Measurements from ENCODE around the gene SMYD2.

Gene SMYD2

DNA sequence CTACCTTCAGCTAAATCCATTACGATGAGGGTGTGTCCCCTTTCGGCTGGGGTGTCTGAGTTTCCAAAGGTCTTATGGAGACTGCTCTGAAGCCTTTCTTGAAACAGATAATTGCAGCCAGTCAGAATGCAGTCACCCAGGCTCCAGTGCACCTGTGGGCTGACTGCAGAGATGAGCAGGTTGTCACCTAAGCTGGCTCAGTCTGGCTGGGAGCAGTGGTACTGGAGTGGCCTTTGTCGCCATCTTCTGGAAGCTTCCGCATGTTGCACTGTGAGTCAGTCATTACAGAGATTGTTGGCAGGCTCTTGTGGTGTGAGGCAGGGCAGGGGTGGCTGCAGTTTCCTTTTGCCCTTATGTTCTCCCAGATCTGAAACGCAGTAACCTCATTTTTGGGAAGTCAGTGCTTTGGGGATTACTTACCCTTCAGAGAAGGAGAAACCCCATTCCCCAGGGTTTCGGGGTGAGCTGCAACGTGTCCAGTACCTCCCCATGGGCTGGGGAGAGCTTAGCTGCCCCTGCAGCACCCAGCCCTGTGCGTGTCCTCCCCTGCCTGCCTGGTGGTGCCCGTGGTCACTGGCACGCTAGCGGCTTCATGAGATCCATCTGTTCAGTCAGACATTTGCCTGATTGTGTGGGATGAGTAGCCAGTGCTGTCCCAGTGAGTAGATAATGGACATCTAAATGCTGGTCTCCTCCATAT is 48.0 kb downstream of the SMYD2 start:
- peak; percentile 57 to 58 for DNase-seq (ENCODE audit: low read depth in 2 of 2)

GRCh38 chr1:214329470-214330220 is 48.7 kb downstream of the SMYD2 start:
- no peak for DNase-seq (ENCODE audit: low read depth in 2 of 2)

DNA sequence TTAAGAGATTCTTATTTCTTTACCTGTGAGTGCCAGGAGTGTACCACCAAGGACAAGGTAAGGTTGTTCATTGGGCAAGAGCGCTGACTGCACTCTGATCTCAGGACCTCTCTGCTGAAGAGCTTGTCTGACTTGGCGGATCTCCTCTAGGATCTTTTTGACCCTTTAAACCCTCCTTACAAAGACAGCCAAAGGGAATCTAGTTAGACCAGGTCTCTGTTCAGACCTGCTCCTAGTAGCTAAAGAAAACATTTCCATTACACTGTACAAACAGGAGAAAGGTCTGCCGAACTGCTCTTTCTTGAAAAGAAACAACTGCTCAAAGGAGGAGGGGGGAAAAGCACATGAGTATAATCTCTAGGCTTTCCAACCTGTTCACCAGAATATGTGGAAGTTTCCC is 49.3 kb downstream of the SMYD2 start:
- no peak for DNase-seq (ENCODE audit: low read depth in 2 of 2)

- no peak for DNase-seq (ENCODE audit: low read depth in 2 of 2)
Measured at GRCh38 chr1:214330715-214331114, 49.8 kb downstream of the SMYD2 start.

GRCh38 chr1:214331180-214331579 is 50.2 kb downstream of the SMYD2 start:
- DNase-seq (ENCODE audit: low read depth in 2 of 2): no peak

DNA sequence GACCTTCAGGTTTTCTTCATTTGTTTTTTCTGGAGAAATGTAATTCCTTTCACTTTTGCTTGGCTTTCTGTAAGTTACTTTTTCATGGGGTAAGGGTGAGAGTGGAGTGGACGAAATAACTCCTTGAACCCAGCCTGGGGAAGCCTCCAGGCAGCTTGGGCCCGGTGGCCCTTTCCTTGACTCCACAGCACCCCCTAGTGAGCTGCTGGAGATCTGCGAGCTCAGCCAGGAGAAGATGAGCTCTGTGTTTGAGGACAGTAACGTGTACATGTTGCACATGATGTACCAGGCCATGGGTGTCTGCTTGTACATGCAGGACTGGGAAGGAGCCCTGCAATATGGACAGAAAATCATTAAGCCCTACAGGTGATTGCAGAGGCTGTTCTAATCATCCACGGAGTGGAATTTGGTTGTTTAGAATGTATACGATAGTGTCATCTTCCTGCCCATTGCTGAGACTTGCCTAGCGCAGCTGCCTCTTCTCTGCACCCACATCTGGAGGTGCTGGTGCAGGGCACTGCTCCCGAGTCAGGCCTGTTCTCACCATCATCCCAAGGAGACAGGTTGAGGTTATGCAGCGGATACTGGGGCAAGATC is 51.0 kb downstream of the SMYD2 start:
- DNase-seq (ENCODE audit: low read depth in 2 of 2): peak; percentile 31 to 56

DNA sequence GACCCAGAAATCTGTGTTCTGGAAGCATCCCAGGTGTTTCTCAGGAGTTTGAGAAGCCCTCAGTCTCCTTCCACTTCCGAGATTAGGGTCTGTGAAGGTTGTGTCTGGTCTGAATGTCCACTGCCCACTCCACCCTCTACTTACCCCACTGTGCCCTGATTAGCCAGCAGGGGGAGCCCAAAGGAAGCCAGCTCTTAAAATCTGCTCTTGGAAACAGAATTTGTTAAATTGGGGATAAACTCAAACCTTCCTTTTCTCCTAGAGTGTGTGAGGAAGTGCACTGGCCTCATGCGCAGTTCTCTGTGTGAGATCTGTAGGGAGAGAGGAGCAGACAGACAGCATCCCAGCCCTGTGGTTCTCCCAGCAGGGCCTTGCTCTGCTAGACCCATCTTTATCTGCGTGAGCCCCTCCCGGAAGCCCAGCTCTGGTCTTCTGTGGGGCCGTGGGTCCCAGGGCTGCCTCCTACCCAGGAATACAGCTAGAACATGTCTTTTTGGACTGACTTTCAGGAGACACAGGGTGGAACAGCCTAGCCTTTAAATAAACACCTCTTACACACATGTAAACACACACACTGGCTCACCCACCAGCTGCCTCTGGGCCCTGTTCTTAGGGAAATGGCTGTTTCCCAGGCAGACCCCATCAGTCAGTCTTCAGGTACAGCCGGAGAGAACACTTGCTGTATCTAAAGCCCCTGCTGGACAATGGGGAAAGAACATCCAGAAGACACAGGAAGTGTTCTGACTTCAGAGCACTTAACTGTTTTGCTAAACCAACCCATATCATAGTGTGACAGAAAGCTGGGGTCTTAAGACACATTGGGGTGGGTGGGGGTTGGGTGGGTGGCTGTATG is 52.2 kb downstream of the SMYD2 start:
- DNase-seq (ENCODE audit: low read depth in 2 of 2): peak; percentile 38 to 41

DNA sequence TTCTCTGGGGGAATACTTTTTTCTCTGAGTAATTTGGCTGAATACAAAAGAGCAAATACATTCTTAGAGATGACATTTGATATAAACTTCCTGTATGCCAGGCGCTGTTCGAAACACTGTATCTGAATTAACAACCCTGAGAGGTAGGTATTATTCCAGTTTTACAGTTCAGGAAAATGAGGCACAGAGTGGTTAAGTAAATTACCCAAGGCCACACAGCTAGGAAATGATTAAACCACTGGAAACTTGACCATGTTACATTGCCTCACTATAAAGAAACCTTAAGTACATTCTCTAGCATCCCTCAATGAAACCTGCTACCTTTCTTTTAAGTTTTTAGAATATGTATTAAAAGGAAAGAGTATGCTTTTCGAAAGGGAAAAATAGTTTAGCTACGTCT is 54.6 kb downstream of the SMYD2 start:
- DNase-seq (ENCODE audit: low read depth in 2 of 2): no peak

- DNase-seq (ENCODE audit: low read depth in 2 of 2): no peak
Measured at GRCh38 chr1:214337015-214337414, 56.1 kb downstream of the SMYD2 start.

GRCh38 chr1:214337511-214337910 is 56.6 kb downstream of the SMYD2 start:
- DNase-seq (ENCODE audit: low read depth in 2 of 2): no peak

DNA sequence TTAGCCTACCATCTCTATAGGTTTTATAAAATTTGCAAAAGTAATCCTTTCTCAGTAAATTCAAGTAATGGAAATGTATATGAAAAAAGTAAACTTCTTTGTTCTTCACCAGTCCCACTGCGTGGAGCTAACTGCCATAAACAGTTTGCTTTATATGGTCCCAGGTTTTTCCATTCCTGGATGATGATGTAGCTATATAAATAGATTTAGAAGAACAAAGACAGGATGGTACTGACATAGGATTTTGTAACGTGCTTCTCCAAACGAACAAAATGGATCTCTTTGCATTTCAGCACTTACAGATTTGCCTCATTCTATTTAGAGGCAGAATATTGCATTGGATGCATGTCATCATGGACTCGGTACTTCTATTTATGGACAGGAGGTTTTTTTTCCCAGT is 57.3 kb downstream of the SMYD2 start:
- no peak for DNase-seq (ENCODE audit: low read depth in 2 of 2)

GRCh38 chr1:214341459-214341858 is 60.5 kb downstream of the SMYD2 start:
- DNase-seq (ENCODE audit: low read depth in 2 of 2): no peak

- no peak for DNase-seq (ENCODE audit: low read depth in 2 of 2)
Measured at GRCh38 chr1:214341932-214342331, 61.0 kb downstream of the SMYD2 start.

DNA sequence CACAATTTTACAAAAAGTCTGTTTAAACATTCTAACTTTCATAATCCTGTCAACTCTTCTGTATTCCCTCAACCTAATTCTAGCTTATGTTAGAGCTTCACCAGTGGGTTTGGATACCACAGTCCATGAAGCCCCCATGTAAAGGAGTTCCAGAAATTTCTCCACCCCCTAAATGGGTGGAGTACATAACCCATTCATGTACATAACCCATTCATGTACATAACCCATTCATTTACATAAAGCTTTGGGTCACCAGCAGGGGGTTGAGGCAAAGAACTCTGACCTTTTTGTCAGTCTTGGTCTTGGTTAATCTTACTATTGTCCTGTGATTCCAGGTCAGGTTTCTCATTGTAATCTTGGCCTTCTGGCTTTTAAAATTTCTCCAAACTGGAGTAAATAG is 61.6 kb downstream of the SMYD2 start:
- no peak for DNase-seq (ENCODE audit: low read depth in 2 of 2)

DNA sequence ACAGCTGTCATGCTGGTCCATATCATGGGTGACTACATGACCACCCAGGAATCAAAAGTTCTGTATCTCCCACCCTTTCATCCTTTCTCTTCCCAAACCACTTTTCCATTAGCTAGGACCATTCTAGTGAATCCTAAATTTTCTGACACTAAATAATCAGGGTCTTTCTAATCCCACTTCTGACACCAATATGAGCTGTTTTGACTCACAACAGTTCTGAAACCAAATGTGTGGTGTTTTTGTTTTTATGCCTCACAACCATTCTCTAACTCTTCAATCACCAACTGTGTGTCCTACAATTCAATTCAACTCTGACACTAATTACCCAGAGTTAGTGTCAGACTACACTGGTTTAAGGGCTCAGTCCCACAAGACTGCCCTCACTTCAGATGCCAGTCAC is 63.9 kb downstream of the SMYD2 start:
- no peak for DNase-seq (ENCODE audit: low read depth in 2 of 2)

DNA sequence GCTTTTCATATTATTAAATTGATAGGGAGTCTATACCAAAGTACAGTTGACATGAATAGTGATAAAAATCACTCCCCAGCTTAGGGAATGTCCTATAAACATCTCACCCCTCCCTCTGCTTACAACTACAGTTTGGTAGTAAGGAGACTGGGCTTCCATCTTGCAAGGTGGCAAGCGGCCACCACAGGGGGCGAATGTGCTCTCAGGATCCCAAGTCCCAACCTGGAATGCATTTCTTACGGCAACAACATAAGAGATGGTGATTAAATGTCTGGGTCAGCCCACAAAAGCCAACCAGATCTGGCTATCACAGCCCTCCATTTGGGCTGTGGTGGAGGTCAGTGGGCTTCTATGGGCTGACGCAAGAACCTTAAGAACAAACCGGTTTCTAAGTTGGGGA is 68.0 kb downstream of the SMYD2 start:
- DNase-seq (ENCODE audit: low read depth in 2 of 2): no peak

DNA sequence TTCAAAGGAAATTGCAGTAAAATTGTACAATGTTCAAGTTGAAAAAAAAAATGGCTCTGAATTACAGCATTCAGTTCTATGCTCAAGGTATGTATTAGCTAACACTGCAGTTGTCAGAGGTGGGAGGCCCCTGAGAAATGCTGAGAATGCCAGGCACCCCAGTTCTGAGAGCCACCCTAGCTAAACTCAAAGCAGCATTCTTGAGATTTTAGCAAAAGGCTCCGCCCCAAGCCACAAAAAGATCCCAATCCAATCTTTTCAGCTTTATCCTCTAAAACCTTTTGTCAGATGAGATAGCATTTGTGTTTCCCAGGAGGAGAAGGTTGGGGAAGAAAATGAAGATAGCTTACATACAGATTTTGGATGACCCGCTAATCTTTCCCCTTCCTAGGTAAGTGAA is 68.8 kb downstream of the SMYD2 start:
- no peak for DNase-seq (ENCODE audit: low read depth in 2 of 2)

GRCh38 chr1:214351551-214352277 is 70.8 kb downstream of the SMYD2 start:
- no peak for DNase-seq (ENCODE audit: low read depth in 2 of 2)

DNA sequence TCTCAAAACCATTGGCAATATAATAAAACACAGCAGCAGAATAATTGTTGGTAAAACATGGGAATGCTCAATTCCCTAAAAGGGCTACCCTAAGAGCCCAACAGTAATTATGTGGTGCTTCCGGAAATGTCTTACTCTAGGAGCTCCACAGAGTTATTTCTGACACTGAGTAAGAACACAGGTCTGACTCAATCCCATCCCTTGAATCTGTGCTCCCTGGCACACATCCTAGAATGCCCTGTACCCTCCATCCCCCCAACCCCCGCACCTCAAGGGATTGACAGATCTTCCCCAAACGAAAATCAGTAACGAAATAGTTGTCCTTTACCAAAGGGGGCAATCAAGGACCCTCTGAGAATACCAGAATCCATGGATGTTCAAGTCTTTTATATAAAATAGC is 71.9 kb downstream of the SMYD2 start:
- no peak for DNase-seq (ENCODE audit: low read depth in 2 of 2)

GRCh38 chr1:214354440-214355148 is 73.6 kb downstream of the SMYD2 start:
- no peak for DNase-seq (ENCODE audit: low read depth in 2 of 2)

DNA sequence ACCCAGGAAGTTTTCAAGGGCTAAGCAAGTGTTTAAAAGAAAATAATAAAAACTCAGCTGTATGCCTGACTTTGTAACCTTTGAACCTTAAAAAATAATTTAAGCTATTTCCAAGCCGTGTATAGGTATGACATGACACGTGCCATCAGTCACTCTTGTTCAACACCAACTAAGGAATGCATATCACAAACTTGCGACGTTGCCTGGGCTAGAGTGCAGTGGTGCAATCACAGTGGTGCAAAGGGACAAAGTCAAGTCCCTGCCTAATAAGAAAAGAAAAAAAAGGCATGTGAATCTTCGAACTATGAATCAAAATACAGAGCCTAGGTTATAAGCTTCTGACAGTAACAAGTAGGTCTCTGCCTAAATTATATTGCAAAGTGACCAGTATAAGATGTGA is 79.2 kb downstream of the SMYD2 start:
- no peak for DNase-seq (ENCODE audit: low read depth in 2 of 2)
